Liver (tissue), 9 donors: ENCODE measurements around the gene ZGRF1. TPM values are rescaled to one million over a fixed set of nuclear protein-coding genes. Genes with fewer than 3 reads are reported as not detected.

Source experiments
- DNase-seq: peaks from one replicate; pipeline ENCODE4 v3.0.0-alpha.2; 2017; ENCODE audit warnings: low spot score
- H3K27ac ChIP-seq, 2 donors: one replicate each; pipeline ENCODE4 v1.7.0; 2013; ENCODE audit warnings: inconsistent platforms in 2 of 2, low read length in 2 of 2, control low read depth in 1 of 2, low read depth in 1 of 2, mild to moderate bottlenecking in 1 of 2
- H3K27me3 ChIP-seq, 4 donors: one replicate each; pipeline versions ENCODE4 v1.6.1 to v1.7.0; 2013; ENCODE audit warnings: low read length in 3 of 4, inconsistent platforms in 1 of 4, mild to moderate bottlenecking in 1 of 4, moderate library complexity in 1 of 4; ENCODE audit not compliant: control insufficient read depth in 4 of 4, insufficient read depth in 4 of 4
- H3K36me3 ChIP-seq, 4 donors: one replicate each; pipeline versions ENCODE4 v1.6.1 to v1.7.0; 2013; ENCODE audit warnings: low read length in 3 of 4, mild to moderate bottlenecking in 3 of 4, low read depth in 1 of 4, moderate library complexity in 1 of 4; ENCODE audit not compliant: control insufficient read depth in 4 of 4, insufficient read depth in 3 of 4
- H3K4me1 ChIP-seq, 4 donors: one replicate each; pipeline versions ENCODE4 v1.6.1 to v1.7.0; 2013; ENCODE audit warnings: low read length in 3 of 4, mild to moderate bottlenecking in 3 of 4, moderate library complexity in 1 of 4; ENCODE audit not compliant: control insufficient read depth in 4 of 4, insufficient read depth in 4 of 4
- H3K4me3 ChIP-seq, 3 donors: one replicate each; pipeline versions ENCODE4 v1.6.1 to v1.7.0; 2013; ENCODE audit warnings: low read length in 3 of 3, control low read depth in 1 of 3, low read depth in 1 of 3, mild to moderate bottlenecking in 1 of 3
- H3K9ac ChIP-seq, 2 donors: one replicate each; pipeline ENCODE4 v1.7.0; 2013; ENCODE audit warnings: low read length in 2 of 2, mild to moderate bottlenecking in 2 of 2, moderate library complexity in 2 of 2, control low read depth in 1 of 2, low read depth in 1 of 2
- H3K9me3 ChIP-seq, 4 donors: one replicate each; pipeline versions ENCODE4 v1.6.1 to v1.7.0; 2013; ENCODE audit warnings: low read length in 3 of 4; ENCODE audit not compliant: control insufficient read depth in 4 of 4
- ATF3 ChIP-seq: IDR thresholded peaks from 2 replicates; pipeline ENCODE4 v1.6.1; 2016; ENCODE audit warnings: antibody characterized with exemption
- CTCF ChIP-seq: fragments of 150-350 bp; IDR thresholded peaks from 2 replicates; pipeline ENCODE4 v1.5.1; 2017; ENCODE audit warnings: improper control_type of control experiment, low read depth, low read length; ENCODE audit not compliant: missing input control
- EGR1 ChIP-seq, 2 donors: IDR thresholded peaks; 2 replicates each; pipeline ENCODE4 v1.6.1; 2016 to 2018; ENCODE audit warnings: antibody characterized with exemption in 2 of 2, low read depth in 2 of 2
- FOXA1 ChIP-seq: IDR thresholded peaks from 2 replicates; pipeline ENCODE4 v1.6.1; 2016; ENCODE audit warnings: antibody characterized with exemption
- FOXA2 ChIP-seq: IDR thresholded peaks from 2 replicates; pipeline ENCODE4 v1.6.1; 2016; ENCODE audit warnings: antibody characterized with exemption
- GABPA ChIP-seq, 2 donors: IDR thresholded peaks in 1 of 2; conservative IDR thresholded peaks in 1 of 2; 2 replicates each; pipeline ENCODE4 v1.6.1; 2016; ENCODE audit warnings: antibody characterized with exemption in 2 of 2, mild to moderate bottlenecking in 1 of 2, moderate library complexity in 1 of 2
- HNF4A ChIP-seq, 2 donors: conservative IDR thresholded peaks; 2 replicates each; pipeline ENCODE4 v1.6.1; 2016; ENCODE audit warnings: antibody characterized with exemption in 2 of 2, mild to moderate bottlenecking in 2 of 2
- HNF4G ChIP-seq: IDR thresholded peaks from 2 replicates; pipeline ENCODE4 v1.6.1; 2016; ENCODE audit warnings: antibody characterized with exemption
- JUND ChIP-seq, 2 donors: IDR thresholded peaks; 2 replicates each; pipeline ENCODE4 v1.6.1; 2016; ENCODE audit warnings: antibody characterized with exemption in 2 of 2
- MAX ChIP-seq: IDR thresholded peaks from 2 replicates; pipeline ENCODE4 v1.6.1; 2016; ENCODE audit warnings: antibody characterized with exemption
- NR2F2 ChIP-seq: IDR thresholded peaks from 2 replicates; pipeline ENCODE4 v1.6.1; 2016; ENCODE audit warnings: antibody characterized with exemption
- RAD21 ChIP-seq, 2 donors: IDR thresholded peaks; 2 replicates each; pipeline ENCODE4 v1.6.1; 2016; ENCODE audit warnings: antibody characterized with exemption in 2 of 2, mild to moderate bottlenecking in 2 of 2
- RXRA ChIP-seq, 2 donors: IDR thresholded peaks; 2 replicates each; pipeline ENCODE4 v1.6.1; 2017 to 2018; ENCODE audit warnings: antibody characterized with exemption in 2 of 2, mild to moderate bottlenecking in 1 of 2
- SP1 ChIP-seq: IDR thresholded peaks from 2 replicates; pipeline ENCODE4 v1.6.1; 2018; ENCODE audit warnings: antibody characterized with exemption, mild to moderate bottlenecking
- TAF1 ChIP-seq: conservative IDR thresholded peaks from 2 replicates; pipeline ENCODE4 v1.6.1; 2016; ENCODE audit warnings: antibody characterized with exemption, mild to moderate bottlenecking
- YY1 ChIP-seq: IDR thresholded peaks from 2 replicates; pipeline ENCODE4 v1.6.1; 2016; ENCODE audit warnings: antibody characterized with exemption, mild to moderate bottlenecking
- ZBTB33 ChIP-seq: IDR thresholded peaks from 2 replicates; pipeline ENCODE4 v1.6.1; 2016; ENCODE audit warnings: antibody characterized with exemption
- WGBS: extraction: QIAGEN DNeasy Blood & Tissue Kit; methylation state at CpG from one replicate; pipeline ENCODE4 v1.1.7; 2013; 5-methylcytosine and 5-hydroxymethylcytosine counted together
- polyA plus RNA-seq, 2 donors: library from polyadenylated mRNA; stranded (reverse) in 1 of 2; unstranded in 1 of 2; fragments of 200-250 nt in 1 of 2; fragments of >200 nt in 1 of 2; fragmentation: Nextera tagmentation in 1 of 2; extraction: Ambion mirVana in 1 of 2; gene quantifications; one replicate each; pipeline versions ENCODE4 v1.2.1 to v1.2.3, GENCODE V29; 2013 to 2015
- total RNA-seq, 2 donors: library from RNA; depleted of rRNA; stranded (reverse); fragments of >200 nt; gene quantifications; one replicate each; pipeline ENCODE4 v1.2.3, GENCODE V29; 2014
- donor health status: healthy.
- donor health status: healthy.
- donor health status: healthy.
- donor health status: healthy.
- donor health status: healthy.

Gene ZGRF1
- total and polyA plus RNA-seq, 4 donors: 0.38 to 12.7 (median 2.1) TPM

GRCh38 chr4:112516471-112517066 is 120.1 kb downstream of the ZGRF1 start:
- WGBS: 3% methylated on average over 55 of the region's 55 CpGs
- H3K36me3 ChIP-seq: no peaks in the 10 kb centered on the region
- DNase-seq: no peak
- no peak overlapping the region for H3K9ac ChIP-seq
- TF ChIP-seq CTCF (no peak), GABPA (IDR thresholded peaks at IDR 0.05 in 1 of 2, conservative IDR thresholded peaks at IDR 0.05 in 1 of 2) (no peak), NR2F2 (no peak), RAD21 (IDR thresholded peaks at IDR 0.05) (no peak), ZBTB33 (no peak), JUND (IDR thresholded peaks at IDR 0.05) (no peak), TAF1 (no peak), MAX (no peak), YY1 (no peak), HNF4A (conservative IDR thresholded peaks at IDR 0.05) (no peak), RXRA (IDR thresholded peaks at IDR 0.05) (no peak), FOXA1 (no peak), EGR1 (IDR thresholded peaks at IDR 0.05; ENCODE audit: low read depth in 2 of 2) (no peak), HNF4G (no peak), ATF3 (no peak), FOXA2 (no peak), SP1 (no peak)
- H3K27me3 ChIP-seq: peaks cover 9 to 51% (median 33%) of the 10 kb centered on the region in 4 donors
- no peak overlapping the region for H3K27ac ChIP-seq
- H3K4me1 ChIP-seq: peaks cover 20 to 40% (median 28%) of the 10 kb centered on the region in 4 donors
- H3K9me3 ChIP-seq: peaks cover 0 to 2% (median 0%) of the 10 kb centered on the region in 4 donors
- peak overlapping the region in 1 of 3 donors; percentile 53 for H3K4me3 ChIP-seq

- WGBS: 5% methylated on average over 15 of the region's 15 CpGs
- H3K4me1 ChIP-seq: peaks cover 19 to 39% (median 28%) of the 10 kb centered on the region in 4 donors
Observed at GRCh38 chr4:112516066-112516470, 120.6 kb downstream of the ZGRF1 start, which contains the start of gene NEUROG2. Gene NEUROG2, minus strand, starts transcription at chr4:112516180. Its CDS starts 705 bp downstream, at chr4:112515475.

More at GRCh38 chr4:112516066-112516470, 120.6 kb downstream of the ZGRF1 start, which contains the start of gene NEUROG2:
- Histone ChIP-seq H3K27ac (no peak within 1 kb of the TSS), H3K27me3 (peaks cover 9 to 51% (median 31%) of the 10 kb centered on the region in 4 donors), H3K9ac (no peak within 1 kb of the TSS), H3K4me3 (peak within 1 kb of the TSS; percentile 47 to 68 (median 53)), H3K36me3 (no peaks in the 10 kb centered on the region), H3K9me3 (peaks cover 0 to 2% (median 0%) of the 10 kb centered on the region in 4 donors)
- TF ChIP-seq ZBTB33: no peak
- DNase-seq: no peak
